Spleen (tissue), 7 donors: ENCODE measurements around the gene ABCC1.
A peak's percentile ranks its signal among the peaks of the same experiment; 100 is the strongest.

Experiments
- CTCF ChIP-seq, 11 experiments: fragments of 200-600 bp in 7 of 11; fragments of 450-650 bp in 4 of 11; sonication (generic) in 4 of 11; IDR thresholded peaks in 8 of 11; conservative IDR thresholded peaks in 3 of 11; 1 replicate in 7 of 11; 2 replicates in 4 of 11; pipeline versions ENCODE4 v1.4.0 to v1.8.0; 2016 to 2021; ENCODE audit warnings: antibody characterized with exemption in 11 of 11, inconsistent platforms in 4 of 11, mild to moderate bottlenecking in 1 of 11
- POLR2A ChIP-seq, 3 donors: fragments of 450-650 bp; IDR thresholded peaks; one replicate each; pipeline ENCODE4 v1.5.1; 2017; ENCODE audit warnings: antibody characterized with exemption in 3 of 3, mild to moderate bottlenecking in 1 of 3
- POLR2AphosphoS5 ChIP-seq, 3 donors: sonication (generic); formaldehyde crosslinking; IDR thresholded peaks; one replicate each; pipeline ENCODE4 v1.5.1; 2017; ENCODE audit warnings: antibody characterized with exemption in 3 of 3
- donor health status: DM: no; HTN: no; CAD: no; lungs with moderate emphysema.
- donor health status: DM: no; HTN: no; CAD: no.
- donor health status: DM: no; HTN: no; CAD: no.

GRCh38 chr16:16045879-16046278 is 96.5 kb downstream of the ABCC1 start:
- TF ChIP-seq CTCF (IDR thresholded peaks at IDR 0.05 in 8 of 11, conservative IDR thresholded peaks at IDR 0.05 in 3 of 11) (peak in 4 of 11 experiments; percentile 22 to 42 (median 32)), POLR2AphosphoS5 (IDR thresholded peaks at IDR 0.05) (no peak), POLR2A (IDR thresholded peaks at IDR 0.05) (no peak)
